Lower leg skin (tissue), 4 donors: ENCODE measurements around the gene HS6ST3. TPM values are rescaled to one million over a fixed set of nuclear protein-coding genes. Genes with fewer than 3 reads are reported as not detected.

Experiments used
- DNase-seq, 2 donors: peaks; one replicate each; pipeline ENCODE4 v3.0.0-alpha.2; 2019; ENCODE audit warnings: low spot score in 2 of 2
- H3K4me3 ChIP-seq: fragments of 200-600 bp; sonication (generic); 2 replicates; pipeline ENCODE4 v1.5.1; 2017; ENCODE audit warnings: mild to moderate bottlenecking, low read depth; ENCODE audit not compliant: poor library complexity, severe bottlenecking
- POLR2A ChIP-seq, 2 donors: fragments of 450-650 bp; IDR thresholded peaks; one replicate each; pipeline ENCODE4 v1.6.1; 2016 to 2017; ENCODE audit warnings: antibody characterized with exemption in 2 of 2, mild to moderate bottlenecking in 1 of 2, moderate library complexity in 1 of 2
- WGBS, 2 donors: methylation state at CpG; one replicate each; pipeline ENCODE4 v1.1.5; 2018; 5-methylcytosine and 5-hydroxymethylcytosine counted together
- intact Hi-C: fragments of 100-400 bp; cut with DNase I; formaldehyde crosslinking; loops from one replicate; pipeline ENCODE4 v1.15.0; 2023; ENCODE audit warnings: low total_unique reads
- total RNA-seq, 4 donors: library from RNA; depleted of rRNA; stranded (reverse); fragments of >200 nt; gene quantifications; one replicate each; pipeline ENCODE4 v1.1.0, GENCODE V29; 2016
- TF ChIP-seq, protein P1 (sequence below), 3 donors: fragments of 450-650 bp; IDR thresholded peaks; one replicate each; pipeline ENCODE4 v1.5.1; 2016; ENCODE audit warnings: antibody characterized with exemption in 3 of 3, mild to moderate bottlenecking in 3 of 3, moderate library complexity in 2 of 3

HS6ST3 gene
- total RNA-seq, 4 donors from 2014 or later, result 0.72 to 1.5 (median 0.87) TPM

DNA sequence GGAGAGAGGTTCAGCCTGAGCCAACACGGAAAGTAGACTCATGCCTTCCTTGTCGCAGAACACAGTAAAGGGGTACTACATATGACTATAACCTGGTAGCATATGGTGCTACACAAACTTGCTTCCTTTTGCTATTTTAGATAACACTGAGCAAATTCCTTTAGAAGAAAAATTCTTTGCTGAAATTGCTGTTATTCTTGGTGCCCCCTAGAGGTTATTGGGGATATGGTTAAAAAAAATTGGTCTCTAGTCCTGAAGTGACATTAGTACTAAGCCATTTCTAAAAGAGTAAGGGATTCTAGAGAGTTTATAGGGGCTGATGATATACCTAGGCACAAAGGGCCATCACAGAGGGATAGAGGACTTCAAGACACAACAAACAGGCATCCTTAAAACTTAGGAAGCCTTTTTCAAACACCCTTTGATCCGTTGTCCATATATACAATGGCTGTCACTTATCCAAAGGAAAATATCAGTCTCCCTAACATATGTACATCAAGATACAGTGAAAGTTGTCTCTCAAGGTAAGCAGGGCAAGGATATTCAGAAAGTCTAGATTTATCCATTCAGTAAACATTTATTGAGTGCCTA, 13.9 kb upstream of the HS6ST3 start:
- intact Hi-C loops, result no loop called here
- H3K4me3 ChIP-seq, result no peak overlapping the region
- TF ChIP-seq, protein P1, sequence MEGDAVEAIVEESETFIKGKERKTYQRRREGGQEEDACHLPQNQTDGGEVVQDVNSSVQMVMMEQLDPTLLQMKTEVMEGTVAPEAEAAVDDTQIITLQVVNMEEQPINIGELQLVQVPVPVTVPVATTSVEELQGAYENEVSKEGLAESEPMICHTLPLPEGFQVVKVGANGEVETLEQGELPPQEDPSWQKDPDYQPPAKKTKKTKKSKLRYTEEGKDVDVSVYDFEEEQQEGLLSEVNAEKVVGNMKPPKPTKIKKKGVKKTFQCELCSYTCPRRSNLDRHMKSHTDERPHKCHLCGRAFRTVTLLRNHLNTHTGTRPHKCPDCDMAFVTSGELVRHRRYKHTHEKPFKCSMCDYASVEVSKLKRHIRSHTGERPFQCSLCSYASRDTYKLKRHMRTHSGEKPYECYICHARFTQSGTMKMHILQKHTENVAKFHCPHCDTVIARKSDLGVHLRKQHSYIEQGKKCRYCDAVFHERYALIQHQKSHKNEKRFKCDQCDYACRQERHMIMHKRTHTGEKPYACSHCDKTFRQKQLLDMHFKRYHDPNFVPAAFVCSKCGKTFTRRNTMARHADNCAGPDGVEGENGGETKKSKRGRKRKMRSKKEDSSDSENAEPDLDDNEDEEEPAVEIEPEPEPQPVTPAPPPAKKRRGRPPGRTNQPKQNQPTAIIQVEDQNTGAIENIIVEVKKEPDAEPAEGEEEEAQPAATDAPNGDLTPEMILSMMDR (IDR thresholded peaks at IDR 0.05), result no peak
- TF ChIP-seq POLR2A (IDR thresholded peaks at IDR 0.05), result no peak
- DNase-seq, result no peak
- WGBS, 2 donors, result 81 to 85% methylated on average over 3 of the region's 3 CpGs

DNA sequence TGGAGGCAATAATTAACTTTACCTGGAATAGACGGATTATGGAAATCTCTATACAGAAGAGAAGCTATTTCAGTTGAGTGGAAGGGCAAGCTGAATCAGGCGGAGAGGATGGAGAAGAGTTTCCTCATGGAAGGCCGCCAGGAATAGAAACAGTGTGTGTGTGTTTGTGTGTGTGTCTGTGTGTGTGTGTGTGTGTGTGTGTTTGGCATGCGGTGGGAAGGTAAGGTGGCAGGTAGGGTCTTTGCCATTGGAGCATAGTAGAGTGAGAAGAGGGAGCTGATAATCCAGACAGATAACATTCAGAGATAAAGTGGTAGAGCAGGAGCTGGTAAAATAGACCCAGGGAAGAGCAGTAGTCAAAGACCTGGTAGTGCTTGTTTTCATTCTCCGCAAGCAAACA, 9.2 kb upstream of the HS6ST3 start:
- intact Hi-C loops, result no loop called here
- WGBS, 2 donors, result 89 to 90% methylated on average over 5 of the region's 5 CpGs
- H3K4me3 ChIP-seq, result no peak overlapping the region
- no peak for DNase-seq
- TF ChIP-seq POLR2A (IDR thresholded peaks at IDR 0.05), result no peak
- TF ChIP-seq, protein P1 (IDR thresholded peaks at IDR 0.05), result no peak

DNA sequence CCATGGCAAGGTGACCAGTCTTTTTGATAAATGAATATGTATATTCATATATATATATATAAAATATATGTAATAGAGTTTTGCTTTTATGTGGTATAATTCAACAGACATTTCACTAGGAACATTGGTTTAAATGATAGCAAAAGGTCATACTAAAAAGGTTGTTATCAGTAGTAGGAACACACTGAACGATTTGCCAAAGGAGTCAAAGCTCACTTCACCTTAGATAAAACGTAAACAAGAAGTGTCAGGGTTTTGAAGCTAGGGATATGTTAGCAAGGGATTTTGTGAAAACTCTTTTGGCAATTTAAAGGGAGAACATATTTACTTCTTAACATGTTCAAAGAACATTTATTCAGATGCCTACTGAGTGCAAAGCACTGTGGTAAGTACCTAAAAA, 8.0 kb upstream of the HS6ST3 start:
- 37 to 43% methylated on average over 2 of the region's 2 CpGs for WGBS, 2 donors
- intact Hi-C loops, result no loop called here
- H3K4me3 ChIP-seq, result no peak overlapping the region
- DNase-seq, result no peak
- TF ChIP-seq, protein P1 (IDR thresholded peaks at IDR 0.05), result no peak
- no peak for TF ChIP-seq POLR2A (IDR thresholded peaks at IDR 0.05)

DNA sequence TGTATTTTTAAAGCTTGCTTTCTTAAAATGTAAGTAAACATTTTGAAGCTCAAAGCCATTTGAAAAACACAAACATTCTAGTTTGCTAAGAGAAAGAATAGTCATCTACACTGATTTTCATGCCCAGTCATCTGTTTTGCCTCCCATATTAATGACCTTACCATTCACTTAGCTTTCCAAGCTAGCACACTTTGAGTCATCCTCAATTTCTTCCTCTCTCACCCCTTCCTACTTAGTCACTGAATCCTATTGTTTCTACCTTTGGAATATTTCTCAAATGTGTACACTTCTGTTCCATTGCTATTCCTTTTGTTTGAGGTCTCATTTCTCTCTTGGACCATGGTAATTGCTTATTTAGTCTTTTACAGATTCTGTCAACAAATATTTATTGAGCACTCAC, 7.3 kb upstream of the HS6ST3 start:
- no peak for DNase-seq
- TF ChIP-seq, protein P1 (IDR thresholded peaks at IDR 0.05), result no peak
- no peak for TF ChIP-seq POLR2A (IDR thresholded peaks at IDR 0.05)
- intact Hi-C loops, result no loop called here
- no peak overlapping the region for H3K4me3 ChIP-seq

DNA sequence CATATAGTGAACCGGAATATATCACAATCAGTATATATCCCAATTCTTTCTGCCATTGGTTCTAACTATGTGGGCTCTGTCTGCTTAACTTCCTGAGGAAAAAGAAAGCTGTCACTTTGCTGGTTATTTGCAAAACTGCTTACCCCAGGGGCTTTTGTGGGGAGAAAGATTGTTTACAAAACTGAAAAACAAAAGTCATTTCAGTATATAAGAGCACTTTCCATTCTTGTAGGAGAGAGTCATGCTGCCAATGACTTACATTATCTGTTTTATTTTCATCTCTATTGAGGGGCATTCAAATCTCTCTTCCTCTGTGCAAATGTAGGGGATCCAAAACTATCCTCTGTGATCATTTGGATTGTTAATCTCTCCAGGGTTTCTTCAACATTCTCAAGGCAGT, 3.2 kb upstream of the HS6ST3 start:
- intact Hi-C loops, result no loop called here
- DNase-seq, result no peak
- no peak overlapping the region for H3K4me3 ChIP-seq
- TF ChIP-seq, protein P1 (IDR thresholded peaks at IDR 0.05), result no peak
- WGBS, 2 donors, result 84 to 97% methylated on average over 1 of the region's 1 CpG

DNA sequence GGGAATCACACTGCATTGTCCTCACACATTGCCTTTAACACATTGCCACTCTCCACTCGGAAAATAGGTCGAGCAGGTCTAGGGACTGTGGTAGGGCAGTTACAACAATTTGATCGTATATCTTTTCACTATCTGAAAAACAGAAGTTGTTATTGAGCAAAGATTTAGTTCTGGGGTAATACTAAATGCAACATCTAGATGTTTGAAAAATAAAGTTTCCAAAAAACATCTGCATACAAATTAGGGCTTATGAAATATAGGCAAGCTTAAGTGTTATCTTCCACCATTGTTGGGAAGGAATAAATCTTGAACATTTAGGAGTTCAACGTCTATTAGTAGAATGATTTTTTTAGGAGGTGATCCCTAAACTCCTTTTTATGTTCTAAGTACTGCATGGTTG, 768 bp upstream of the HS6ST3 start:
- TF ChIP-seq POLR2A (IDR thresholded peaks at IDR 0.05), result no peak
- TF ChIP-seq, protein P1 (IDR thresholded peaks at IDR 0.05), result no peak
- H3K4me3 ChIP-seq, result no peak overlapping the region
- WGBS, 2 donors, result 62 to 69% methylated on average over 4 of the region's 4 CpGs
- intact Hi-C loops, result no loop called here
- DNase-seq, result no peak
